ENCODE data around the gene ZNF687. TPM values are rescaled to one million over a fixed set of nuclear protein-coding genes. Genes with fewer than 3 reads are reported as not detected.

Gene ZNF687
- total RNA-seq, 1 experiment from 2014 or later = 56.8 TPM

- H3K27me3 Mint-ChIP-seq (ENCODE audit: low read depth) = no peaks in the 10 kb centered on the region
- POLR2A ChIA-PET = interaction anchor here (0.6 to 2.0 kb wide), 12 partner anchors 8 to 213 kb away, joined by 3 to 23 read pairs (median 4); partner anchors contain the start of genes PSMB4 and ZNF687
Measured at GRCh38 chr1:151327903-151328674, 46.0 kb downstream of the ZNF687 start.

GRCh38 chr1:151334822-151335221 lies 52.7 kb downstream of the ZNF687 start:
- CTCF ChIA-PET = no interaction called here
- POLR2A ChIA-PET = no interaction called here
- no peaks in the 10 kb centered on the region for H3K4me1 Mint-ChIP-seq

More at GRCh38 chr1:151327903-151328674, 46.0 kb downstream of the ZNF687 start:
- CTCF ChIA-PET = interaction anchor here (0.7 to 2.3 kb wide), 9 partner anchors 12 to 228 kb away, joined by 3 to 48 read pairs (median 5); partner anchors contain the start of gene ZNF687
- peak; percentile 62; the same call in 1 of the 2 replicates for TF ChIP-seq ZNF121 (CRISPR knock-in tag; IDR thresholded peaks at IDR 0.05)
- no peak for TF ChIP-seq ETV6 (CRISPR knock-in tag; IDR thresholded peaks at IDR 0.05)
- Mint-ChIP-seq H3K4me3 (peak overlapping the region; percentile 87), H3K36me3 (peaks cover 7% of the 10 kb centered on the region; the same call in 1 of the 2 replicates), H3K9me3 (no peaks in the 10 kb centered on the region), H3K4me1 (peaks cover 13% of the 10 kb centered on the region), H3K27ac (peak overlapping the region; percentile 98)
- peak; percentile 43 for DNase-seq (ENCODE audit: low spot score)
- ATAC-seq = peak; percentile 36

GRCh38 chr1:151336556-151336955 lies 54.5 kb downstream of the ZNF687 start:
- ChIA-PET CTCF (interaction anchor here (1.0 to 1.2 kb wide), 2 partner anchors 34 to 36 kb away, joined by 4 to 5 read pairs; no protein-coding TSS in a partner anchor), POLR2A (interaction anchor here (1.4 kb wide), 1 partner anchor 9 kb away, joined by 12 read pairs; the partner anchor contains the start of gene PI4KB)
- DNase-seq (ENCODE audit: low spot score) (no peak), ATAC-seq (no peak)
- Mint-ChIP-seq H3K27ac (no peak overlapping the region), H3K4me3 (no peak overlapping the region), H3K27me3 (ENCODE audit: low read depth) (no peaks in the 10 kb centered on the region; the same call in 1 of the 2 replicates), H3K9me3 (no peaks in the 10 kb centered on the region), H3K36me3 (no peaks in the 10 kb centered on the region), H3K4me1 (no peaks in the 10 kb centered on the region)
- TF ChIP-seq FOXP1 (CRISPR knock-in tag; IDR thresholded peaks at IDR 0.05; ENCODE audit: borderline replicate concordance) = no peak
- TF ChIP-seq NFATC4 (CRISPR knock-in tag; IDR thresholded peaks at IDR 0.05) = no peak
- no peak for TF ChIP-seq SOX15 (CRISPR knock-in tag; IDR thresholded peaks at IDR 0.05)
- no peak for TF ChIP-seq TCF7 (CRISPR knock-in tag; IDR thresholded peaks at IDR 0.05; ENCODE audit: low read depth)
- TF ChIP-seq E2F4 (CRISPR knock-in tag; IDR thresholded peaks at IDR 0.05; ENCODE audit: borderline replicate concordance, low read depth) = no peak
- no peak for TF ChIP-seq AR (CRISPR knock-in tag; IDR thresholded peaks at IDR 0.05)

More at GRCh38 chr1:151334822-151335221, 52.7 kb downstream of the ZNF687 start:
- TF ChIP-seq TCF7 (CRISPR knock-in tag; IDR thresholded peaks at IDR 0.05; ENCODE audit: low read depth) = no peak
- TF ChIP-seq ZNF121 (CRISPR knock-in tag; IDR thresholded peaks at IDR 0.05) = no peak
- no peak for TF ChIP-seq ERG (CRISPR knock-in tag; IDR thresholded peaks at IDR 0.05)
- TF ChIP-seq AR (CRISPR knock-in tag; IDR thresholded peaks at IDR 0.05) = no peak
- no peak for TF ChIP-seq SMAD4 (CRISPR knock-in tag; IDR thresholded peaks at IDR 0.05)
- TF ChIP-seq ATF2 (CRISPR knock-in tag; IDR thresholded peaks at IDR 0.05; ENCODE audit: borderline replicate concordance, low read depth) = no peak
- Mint-ChIP-seq H3K36me3 (no peaks in the 10 kb centered on the region), H3K4me3 (no peak overlapping the region), H3K27ac (no peak overlapping the region), H3K9me3 (no peaks in the 10 kb centered on the region), H3K27me3 (ENCODE audit: low read depth) (no peaks in the 10 kb centered on the region; the same call in 1 of the 2 replicates)
- ATAC-seq (no peak), DNase-seq (ENCODE audit: low spot score) (no peak)
